C4-2B (cell line): Measurements from ENCODE around the gene UQCR10.

ENCODE experiments used
- H3K27ac ChIP-seq: fragments of 450-650 bp; 2 replicates; pipeline ENCODE4 v1.5.1; 2017
- ZFX ChIP-seq: fragments of 450-650 bp; IDR thresholded peaks from 2 replicates; pipeline ENCODE4 v1.6.1; 2017
- TF ChIP-seq, protein P1 (sequence below): fragments of 450-650 bp; conservative IDR thresholded peaks from 2 replicates; pipeline ENCODE4 v1.5.1; 2017; ENCODE audit warnings: mild to moderate bottlenecking

UQCR10 gene

DNA sequence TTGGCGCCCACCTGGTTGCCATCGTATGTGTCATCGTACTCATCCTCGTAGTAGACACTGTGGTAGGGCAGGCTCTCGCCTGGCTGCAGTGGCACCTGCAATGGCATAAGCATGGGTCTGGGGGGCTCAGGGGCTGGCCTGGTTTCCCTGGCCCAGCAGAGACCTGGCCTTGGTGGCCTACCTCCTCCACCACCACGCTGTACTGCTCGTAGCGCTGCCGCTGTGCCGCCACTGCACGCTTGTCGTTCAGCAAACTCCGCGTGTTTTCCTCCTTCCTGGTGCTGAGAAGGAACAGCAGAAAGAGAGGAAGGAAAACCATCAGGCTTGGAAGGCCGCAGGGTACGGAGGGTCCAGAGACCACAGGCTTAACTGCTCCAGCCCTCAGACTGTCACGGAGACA, 26.2 kb downstream of the UQCR10 start:
- no peak overlapping the region for H3K27ac ChIP-seq
- no peak for TF ChIP-seq ZFX
- TF ChIP-seq, protein P1, sequence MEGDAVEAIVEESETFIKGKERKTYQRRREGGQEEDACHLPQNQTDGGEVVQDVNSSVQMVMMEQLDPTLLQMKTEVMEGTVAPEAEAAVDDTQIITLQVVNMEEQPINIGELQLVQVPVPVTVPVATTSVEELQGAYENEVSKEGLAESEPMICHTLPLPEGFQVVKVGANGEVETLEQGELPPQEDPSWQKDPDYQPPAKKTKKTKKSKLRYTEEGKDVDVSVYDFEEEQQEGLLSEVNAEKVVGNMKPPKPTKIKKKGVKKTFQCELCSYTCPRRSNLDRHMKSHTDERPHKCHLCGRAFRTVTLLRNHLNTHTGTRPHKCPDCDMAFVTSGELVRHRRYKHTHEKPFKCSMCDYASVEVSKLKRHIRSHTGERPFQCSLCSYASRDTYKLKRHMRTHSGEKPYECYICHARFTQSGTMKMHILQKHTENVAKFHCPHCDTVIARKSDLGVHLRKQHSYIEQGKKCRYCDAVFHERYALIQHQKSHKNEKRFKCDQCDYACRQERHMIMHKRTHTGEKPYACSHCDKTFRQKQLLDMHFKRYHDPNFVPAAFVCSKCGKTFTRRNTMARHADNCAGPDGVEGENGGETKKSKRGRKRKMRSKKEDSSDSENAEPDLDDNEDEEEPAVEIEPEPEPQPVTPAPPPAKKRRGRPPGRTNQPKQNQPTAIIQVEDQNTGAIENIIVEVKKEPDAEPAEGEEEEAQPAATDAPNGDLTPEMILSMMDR, result no peak

DNA sequence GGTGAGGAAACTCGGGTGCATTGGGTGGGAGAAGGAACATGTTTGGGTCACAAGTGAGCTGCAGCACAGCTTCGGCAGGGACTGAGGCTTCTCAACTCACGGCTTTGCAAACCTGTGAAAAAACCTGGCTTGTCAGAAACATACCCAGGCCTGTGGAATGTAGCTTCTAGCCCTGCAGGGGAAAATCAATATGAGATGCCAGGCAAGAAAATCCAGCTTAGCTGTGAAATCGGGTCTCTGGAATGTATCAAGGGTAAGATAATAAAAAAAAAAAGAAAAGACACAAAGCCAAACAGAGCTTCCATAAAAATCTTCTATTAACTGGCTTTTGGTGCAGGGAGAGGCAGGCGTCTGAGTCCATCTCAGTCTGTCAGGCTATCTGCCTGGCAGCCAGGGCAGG, 28.5 kb downstream of the UQCR10 start:
- no peak overlapping the region; the same call in 1 of the 2 replicates for H3K27ac ChIP-seq
- TF ChIP-seq, protein P1, result no peak
- TF ChIP-seq ZFX, result no peak

DNA sequence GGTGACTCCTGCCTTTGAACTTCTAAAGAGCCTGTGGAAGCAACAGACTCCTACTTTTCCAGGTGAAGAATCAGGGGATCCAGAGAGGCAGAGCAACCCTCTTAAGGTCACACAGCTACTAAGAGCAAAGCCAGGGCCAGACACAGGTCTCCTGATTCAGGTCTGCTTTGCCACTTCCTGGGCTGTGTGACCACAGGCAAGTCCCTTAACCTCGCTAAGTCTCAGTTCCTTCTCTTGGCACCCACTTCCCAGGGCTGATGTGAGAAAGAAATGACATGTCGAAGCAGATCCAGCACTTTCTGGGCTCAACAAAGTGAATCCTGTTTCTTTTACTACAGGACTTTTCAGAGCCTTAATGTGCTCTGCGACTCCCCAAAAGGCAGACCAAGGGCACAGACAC, 30.2 kb downstream of the UQCR10 start:
- TF ChIP-seq, protein P1, result no peak
- TF ChIP-seq ZFX, result no peak
- peak overlapping the region; percentile 99 for H3K27ac ChIP-seq

DNA sequence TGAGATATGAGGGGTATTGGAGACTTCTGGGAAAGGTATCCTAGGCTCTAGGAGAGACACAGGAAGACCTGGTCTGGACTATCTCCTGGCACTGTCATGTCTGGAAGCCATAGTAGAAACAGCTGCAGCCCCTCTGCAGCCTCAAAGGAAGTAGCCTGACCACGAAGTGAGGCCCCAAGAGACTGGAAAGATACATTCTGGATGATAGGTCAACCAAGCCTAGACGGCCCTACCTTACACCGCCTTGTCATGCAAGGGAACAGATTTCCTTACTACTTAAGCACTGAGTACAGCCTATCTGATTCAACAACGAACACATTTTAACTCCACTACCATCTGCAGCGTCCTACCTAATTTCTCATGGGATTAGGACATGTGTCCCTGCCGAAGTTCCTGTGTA, 31.1 kb downstream of the UQCR10 start:
- peak overlapping the region; percentile 99 for H3K27ac ChIP-seq
- TF ChIP-seq, protein P1, result no peak
- TF ChIP-seq ZFX, result 0 out of 2 replicates have a peak, but pooled peaks have one; percentile 6

DNA sequence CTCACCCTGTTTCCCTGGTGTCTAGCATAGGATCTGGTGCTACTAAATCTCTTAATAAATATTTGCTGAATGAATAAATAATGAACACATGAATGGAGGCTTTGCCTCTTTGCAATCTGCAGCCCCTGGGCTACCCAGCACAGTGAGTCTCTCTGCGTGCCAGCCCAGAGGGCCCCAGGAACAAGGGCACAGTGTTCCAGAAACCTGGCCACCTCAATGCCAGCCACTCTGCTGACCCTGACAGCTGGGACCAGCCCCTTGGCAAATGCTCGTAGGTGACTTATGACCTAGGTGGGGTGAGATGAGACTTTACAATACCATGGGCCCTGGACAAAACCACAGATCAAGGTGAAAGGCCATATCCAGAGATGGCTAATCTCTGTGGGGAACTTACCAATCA, 31.6 kb downstream of the UQCR10 start:
- peak overlapping the region; percentile 99 for H3K27ac ChIP-seq
- TF ChIP-seq, protein P1, result no peak
- TF ChIP-seq ZFX, result no peak; the same call in 1 of the 2 replicates

DNA sequence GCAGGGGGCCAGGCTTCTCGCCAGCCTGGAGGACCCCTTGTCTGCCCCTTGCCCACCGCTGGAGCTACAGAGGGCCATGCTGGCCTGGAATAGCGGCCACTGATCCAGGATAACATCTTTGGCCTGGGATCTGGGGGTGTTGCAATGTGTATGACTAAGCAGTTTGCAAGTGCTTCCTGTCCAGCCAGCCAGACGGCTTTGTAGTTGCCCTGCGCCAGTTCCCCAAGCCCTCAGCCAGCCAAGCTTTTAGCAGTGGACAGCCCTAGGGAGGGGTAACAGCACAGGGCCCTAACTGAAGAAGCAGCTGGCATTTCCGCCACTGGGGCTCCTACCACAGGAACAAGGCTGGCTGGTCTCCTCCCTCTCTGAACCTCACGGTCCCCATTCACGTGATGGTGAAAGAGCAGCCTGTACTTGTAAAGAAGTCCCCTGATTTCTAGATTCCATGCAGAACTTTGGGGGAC, 32.1 kb downstream of the UQCR10 start:
- H3K27ac ChIP-seq, result peak overlapping the region; percentile 99
- no peak; the same call in 1 of the 2 replicates for TF ChIP-seq ZFX
- TF ChIP-seq, protein P1, result no peak

DNA sequence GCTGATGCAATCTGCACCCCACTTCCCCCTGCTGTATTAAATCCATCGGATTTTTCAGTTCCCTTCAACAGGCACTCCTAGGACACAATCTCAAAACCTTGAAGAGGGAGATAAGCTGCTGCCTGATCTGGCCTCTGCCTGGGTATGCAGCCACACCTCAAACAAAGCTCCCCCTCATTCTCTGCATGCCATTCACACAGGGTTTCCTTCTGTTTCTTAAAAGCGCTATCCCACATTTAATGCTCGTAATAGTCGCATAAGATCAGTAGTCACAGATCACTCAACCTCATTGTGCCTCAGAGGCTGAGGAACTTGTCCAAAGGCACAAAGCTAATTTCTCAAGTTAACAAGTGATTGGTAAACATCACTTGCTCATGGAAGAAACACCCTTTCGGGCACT, 34.0 kb downstream of the UQCR10 start:
- H3K27ac ChIP-seq, result peak overlapping the region; percentile 99
- TF ChIP-seq ZFX, result no peak
- TF ChIP-seq, protein P1, result no peak
